HL-60 (cell line): ENCODE data around the gene UNC13B.

ENCODE experiments used
- DNase-seq, 2 experiments: peaks; one replicate each; pipeline ENCODE4 v3.0.0-alpha.2; 2010 to 2020; ENCODE audit warnings: low read depth in 1 of 2, low spot score in 1 of 2
- H3K27ac ChIP-seq: fragments of 250-450 bp; sonication (Bioruptor Pico); replicated peaks from 2 replicates; pipeline ENCODE4 v1.5.1; 2020; ENCODE audit warnings: mild to moderate bottlenecking, moderate library complexity
- H3K27me3 ChIP-seq: fragments of 250-450 bp; sonication (Bioruptor Pico); 2 replicates; pipeline ENCODE4 v1.5.1; 2021; ENCODE audit warnings: mild to moderate bottlenecking, moderate library complexity; ENCODE audit not compliant: insufficient read depth, poor library complexity, severe bottlenecking
- H3K4me3 ChIP-seq: replicated peaks from 2 replicates; pipeline ENCODE4 v1.5.1; 2011; ENCODE audit warnings: mild to moderate bottlenecking, control low read depth, low read length; ENCODE audit not compliant: insufficient read depth
- GABPA ChIP-seq: IDR thresholded peaks from 2 replicates; pipeline ENCODE4 v1.6.1; 2012; ENCODE audit warnings: low read depth
- POLR2AphosphoS5 ChIP-seq: IDR thresholded peaks from 2 replicates; pipeline ENCODE4 v1.6.1; 2012; ENCODE audit warnings: low read depth
- SPI1 ChIP-seq: IDR thresholded peaks from 2 replicates; pipeline ENCODE4 v1.6.1; 2012; ENCODE audit warnings: low read depth, mild to moderate bottlenecking, borderline replicate concordance
- TF ChIP-seq, protein P1 (sequence below): IDR thresholded peaks from 2 replicates; pipeline ENCODE4 v1.6.1; 2012; ENCODE audit warnings: low read depth; ENCODE audit not compliant: insufficient replicate concordance
- TF ChIP-seq, protein P2 (sequence below): IDR thresholded peaks from one replicate; pipeline ENCODE4 v1.5.1; 2011; ENCODE audit warnings: low read length, control low read depth, inconsistent platforms; ENCODE audit not compliant: insufficient read depth

UNC13B gene

DNA sequence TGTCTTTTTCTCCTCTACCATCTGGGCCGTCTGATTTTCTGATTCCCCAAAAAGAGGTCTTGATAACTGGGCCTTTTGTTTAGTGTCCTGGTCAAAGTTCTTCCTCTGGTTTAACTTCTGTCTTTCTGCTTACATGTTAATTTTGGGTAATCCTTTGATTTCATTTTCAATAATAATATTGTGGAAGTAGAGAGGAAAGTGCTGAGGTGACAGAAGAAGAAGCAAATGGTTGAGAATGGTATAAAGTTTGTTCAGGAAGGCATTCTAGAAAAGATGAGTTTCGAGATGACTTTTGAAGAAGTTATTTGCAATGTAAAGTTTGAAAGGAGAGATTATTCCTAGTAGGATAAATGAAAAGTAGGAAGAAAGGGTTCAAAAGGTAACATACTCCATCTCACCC lies 118.1 kb downstream of the UNC13B start:
- no peak for DNase-seq
- TF ChIP-seq SPI1 (no peak), GABPA (no peak), POLR2AphosphoS5 (no peak)
- TF ChIP-seq, protein P1, sequence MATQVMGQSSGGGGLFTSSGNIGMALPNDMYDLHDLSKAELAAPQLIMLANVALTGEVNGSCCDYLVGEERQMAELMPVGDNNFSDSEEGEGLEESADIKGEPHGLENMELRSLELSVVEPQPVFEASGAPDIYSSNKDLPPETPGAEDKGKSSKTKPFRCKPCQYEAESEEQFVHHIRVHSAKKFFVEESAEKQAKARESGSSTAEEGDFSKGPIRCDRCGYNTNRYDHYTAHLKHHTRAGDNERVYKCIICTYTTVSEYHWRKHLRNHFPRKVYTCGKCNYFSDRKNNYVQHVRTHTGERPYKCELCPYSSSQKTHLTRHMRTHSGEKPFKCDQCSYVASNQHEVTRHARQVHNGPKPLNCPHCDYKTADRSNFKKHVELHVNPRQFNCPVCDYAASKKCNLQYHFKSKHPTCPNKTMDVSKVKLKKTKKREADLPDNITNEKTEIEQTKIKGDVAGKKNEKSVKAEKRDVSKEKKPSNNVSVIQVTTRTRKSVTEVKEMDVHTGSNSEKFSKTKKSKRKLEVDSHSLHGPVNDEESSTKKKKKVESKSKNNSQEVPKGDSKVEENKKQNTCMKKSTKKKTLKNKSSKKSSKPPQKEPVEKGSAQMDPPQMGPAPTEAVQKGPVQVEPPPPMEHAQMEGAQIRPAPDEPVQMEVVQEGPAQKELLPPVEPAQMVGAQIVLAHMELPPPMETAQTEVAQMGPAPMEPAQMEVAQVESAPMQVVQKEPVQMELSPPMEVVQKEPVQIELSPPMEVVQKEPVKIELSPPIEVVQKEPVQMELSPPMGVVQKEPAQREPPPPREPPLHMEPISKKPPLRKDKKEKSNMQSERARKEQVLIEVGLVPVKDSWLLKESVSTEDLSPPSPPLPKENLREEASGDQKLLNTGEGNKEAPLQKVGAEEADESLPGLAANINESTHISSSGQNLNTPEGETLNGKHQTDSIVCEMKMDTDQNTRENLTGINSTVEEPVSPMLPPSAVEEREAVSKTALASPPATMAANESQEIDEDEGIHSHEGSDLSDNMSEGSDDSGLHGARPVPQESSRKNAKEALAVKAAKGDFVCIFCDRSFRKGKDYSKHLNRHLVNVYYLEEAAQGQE: no peak
- TF ChIP-seq, protein P2, sequence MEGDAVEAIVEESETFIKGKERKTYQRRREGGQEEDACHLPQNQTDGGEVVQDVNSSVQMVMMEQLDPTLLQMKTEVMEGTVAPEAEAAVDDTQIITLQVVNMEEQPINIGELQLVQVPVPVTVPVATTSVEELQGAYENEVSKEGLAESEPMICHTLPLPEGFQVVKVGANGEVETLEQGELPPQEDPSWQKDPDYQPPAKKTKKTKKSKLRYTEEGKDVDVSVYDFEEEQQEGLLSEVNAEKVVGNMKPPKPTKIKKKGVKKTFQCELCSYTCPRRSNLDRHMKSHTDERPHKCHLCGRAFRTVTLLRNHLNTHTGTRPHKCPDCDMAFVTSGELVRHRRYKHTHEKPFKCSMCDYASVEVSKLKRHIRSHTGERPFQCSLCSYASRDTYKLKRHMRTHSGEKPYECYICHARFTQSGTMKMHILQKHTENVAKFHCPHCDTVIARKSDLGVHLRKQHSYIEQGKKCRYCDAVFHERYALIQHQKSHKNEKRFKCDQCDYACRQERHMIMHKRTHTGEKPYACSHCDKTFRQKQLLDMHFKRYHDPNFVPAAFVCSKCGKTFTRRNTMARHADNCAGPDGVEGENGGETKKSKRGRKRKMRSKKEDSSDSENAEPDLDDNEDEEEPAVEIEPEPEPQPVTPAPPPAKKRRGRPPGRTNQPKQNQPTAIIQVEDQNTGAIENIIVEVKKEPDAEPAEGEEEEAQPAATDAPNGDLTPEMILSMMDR: no peak
- Histone ChIP-seq H3K4me3 (no peak overlapping the region), H3K27me3 (no peaks in the 10 kb centered on the region), H3K27ac (no peak overlapping the region)

DNA sequence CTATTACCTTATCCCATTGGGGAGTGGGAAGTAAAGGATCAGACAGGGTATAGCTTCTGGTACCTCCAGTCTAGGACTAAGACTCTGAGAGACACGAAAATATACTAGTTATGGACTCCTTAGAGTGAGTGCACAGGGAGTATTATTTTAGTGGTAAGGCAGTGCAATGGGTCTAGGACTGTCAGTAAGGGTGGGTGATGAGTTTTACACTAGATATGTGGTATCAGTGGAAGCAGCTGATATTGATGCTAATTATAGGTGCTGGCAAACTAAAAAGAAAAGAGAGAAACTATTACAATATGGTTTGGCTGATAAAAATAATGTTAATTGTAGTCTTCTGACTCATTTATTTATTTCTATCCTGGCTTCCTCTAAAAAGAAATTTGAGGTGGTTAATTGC lies 118.6 kb downstream of the UNC13B start:
- DNase-seq: no peak
- H3K4me3 ChIP-seq: no peak overlapping the region
- no peaks in the 10 kb centered on the region for H3K27me3 ChIP-seq
- no peak overlapping the region for H3K27ac ChIP-seq
- TF ChIP-seq, protein P1: no peak
- TF ChIP-seq GABPA (no peak), SPI1 (no peak), POLR2AphosphoS5 (no peak)
- TF ChIP-seq, protein P2: no peak

DNA sequence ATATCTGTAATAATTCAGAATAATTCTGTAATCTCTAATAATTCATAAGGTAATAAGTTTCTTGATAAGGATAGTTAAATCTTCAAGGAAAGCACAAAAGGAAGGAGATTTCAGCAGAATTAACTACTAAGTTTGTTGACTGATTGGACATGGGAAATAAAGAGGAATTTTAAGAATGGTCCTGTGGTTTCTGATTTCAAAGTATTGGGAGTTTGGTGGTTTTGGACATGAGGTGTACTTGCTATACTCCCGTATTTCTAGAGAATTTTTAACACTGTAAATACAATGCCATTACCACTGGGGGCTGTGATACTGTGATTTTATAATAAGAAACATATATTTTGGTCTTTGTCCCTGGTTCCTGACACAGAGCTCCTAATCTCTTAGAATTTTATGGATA lies 123.9 kb downstream of the UNC13B start:
- no peak overlapping the region for H3K4me3 ChIP-seq
- H3K27me3 ChIP-seq: no peaks in the 10 kb centered on the region
- H3K27ac ChIP-seq: no peak overlapping the region
- no peak for DNase-seq
- TF ChIP-seq POLR2AphosphoS5: no peak
- TF ChIP-seq GABPA: no peak
- TF ChIP-seq SPI1: no peak
- TF ChIP-seq, protein P2: no peak
- TF ChIP-seq, protein P1: no peak
